DND-41 (cell line): ENCODE results near the gene LAMB4.

Source experiments
- EZH2 ChIP-seq: IDR thresholded peaks from 3 replicates; pipeline ENCODE4 v1.6.1; 2012; ENCODE audit warnings: borderline replicate concordance, low read depth, mild to moderate bottlenecking, moderate library complexity, low read length, inconsistent platforms; ENCODE audit not compliant: severe bottlenecking
- TF ChIP-seq, protein P1 (sequence below): IDR thresholded peaks from 2 replicates; pipeline ENCODE4 v1.5.1; 2012; ENCODE audit warnings: borderline replicate concordance, low read length, moderate library complexity, mild to moderate bottlenecking; ENCODE audit not compliant: poor library complexity, severe bottlenecking; ENCODE audit errors: extremely low read depth

- TF ChIP-seq, protein P1, sequence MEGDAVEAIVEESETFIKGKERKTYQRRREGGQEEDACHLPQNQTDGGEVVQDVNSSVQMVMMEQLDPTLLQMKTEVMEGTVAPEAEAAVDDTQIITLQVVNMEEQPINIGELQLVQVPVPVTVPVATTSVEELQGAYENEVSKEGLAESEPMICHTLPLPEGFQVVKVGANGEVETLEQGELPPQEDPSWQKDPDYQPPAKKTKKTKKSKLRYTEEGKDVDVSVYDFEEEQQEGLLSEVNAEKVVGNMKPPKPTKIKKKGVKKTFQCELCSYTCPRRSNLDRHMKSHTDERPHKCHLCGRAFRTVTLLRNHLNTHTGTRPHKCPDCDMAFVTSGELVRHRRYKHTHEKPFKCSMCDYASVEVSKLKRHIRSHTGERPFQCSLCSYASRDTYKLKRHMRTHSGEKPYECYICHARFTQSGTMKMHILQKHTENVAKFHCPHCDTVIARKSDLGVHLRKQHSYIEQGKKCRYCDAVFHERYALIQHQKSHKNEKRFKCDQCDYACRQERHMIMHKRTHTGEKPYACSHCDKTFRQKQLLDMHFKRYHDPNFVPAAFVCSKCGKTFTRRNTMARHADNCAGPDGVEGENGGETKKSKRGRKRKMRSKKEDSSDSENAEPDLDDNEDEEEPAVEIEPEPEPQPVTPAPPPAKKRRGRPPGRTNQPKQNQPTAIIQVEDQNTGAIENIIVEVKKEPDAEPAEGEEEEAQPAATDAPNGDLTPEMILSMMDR: no peak
- no peak for TF ChIP-seq EZH2
These were observed 121.9 kb downstream of the LAMB4 start for GRCh38 chr7:108008240-108008639.
